Lower lobe of right lung (tissue), 2 donors: Measurements from ENCODE around the gene C2CD4D. TPM values are rescaled to one million over a fixed set of nuclear protein-coding genes. Genes with fewer than 3 reads are reported as not detected.

Experiments used
- ATAC-seq, 2 donors: fragments of 200-7000 bp; cut with Tn5 transposase; one replicate each; pipeline ENCODE4 v1.9.1; 2020 to 2022; ENCODE audit warnings: mild to moderate bottlenecking in 2 of 2, moderate library complexity in 2 of 2
- DNase-seq: peaks from one replicate; pipeline ENCODE4 v3.0.0-alpha.2; 2020
- H3K27ac ChIP-seq: fragments of 200-600 bp; one replicate; pipeline ENCODE4 v1.8.0; 2022
- H3K27me3 ChIP-seq: fragments of 200-600 bp; one replicate; pipeline ENCODE4 v1.8.0; 2022; ENCODE audit warnings: low read depth
- H3K36me3 ChIP-seq: fragments of 200-600 bp; one replicate; pipeline ENCODE4 v1.8.0; 2022; ENCODE audit warnings: mild to moderate bottlenecking
- H3K4me1 ChIP-seq: fragments of 200-600 bp; one replicate; pipeline ENCODE4 v1.8.0; 2022
- H3K4me3 ChIP-seq: fragments of 200-600 bp; one replicate; pipeline ENCODE4 v1.8.0; 2022; ENCODE audit warnings: mild to moderate bottlenecking
- H3K9me3 ChIP-seq: fragments of 200-600 bp; one replicate; pipeline ENCODE4 v1.8.0; 2022
- intact Hi-C: fragments of 100-400 bp; cut with DNase I; formaldehyde crosslinking; loops from one replicate; pipeline ENCODE4 v1.11.0; 2022
- total RNA-seq: library from RNA; stranded (reverse); fragmentation: NEBNext Ultra II Directional; extraction: Animal tissue kit (Norgen Biotek cat#: 25700); gene quantifications from one replicate; pipeline ENCODE4 v1.2.1, GENCODE V29; 2021
- TF ChIP-seq, protein P1 (sequence below): fragments of 200-600 bp; IDR thresholded peaks from one replicate; pipeline ENCODE4 v1.8.0; 2022; ENCODE audit warnings: antibody characterized with exemption, mild to moderate bottlenecking
- donor health status: DM: no; HTN: yes; CAD: no; lungs with severe emphysema.

Gene C2CD4D
- total RNA-seq, 1 donor from 2014 or later = 0.21 TPM

DNA sequence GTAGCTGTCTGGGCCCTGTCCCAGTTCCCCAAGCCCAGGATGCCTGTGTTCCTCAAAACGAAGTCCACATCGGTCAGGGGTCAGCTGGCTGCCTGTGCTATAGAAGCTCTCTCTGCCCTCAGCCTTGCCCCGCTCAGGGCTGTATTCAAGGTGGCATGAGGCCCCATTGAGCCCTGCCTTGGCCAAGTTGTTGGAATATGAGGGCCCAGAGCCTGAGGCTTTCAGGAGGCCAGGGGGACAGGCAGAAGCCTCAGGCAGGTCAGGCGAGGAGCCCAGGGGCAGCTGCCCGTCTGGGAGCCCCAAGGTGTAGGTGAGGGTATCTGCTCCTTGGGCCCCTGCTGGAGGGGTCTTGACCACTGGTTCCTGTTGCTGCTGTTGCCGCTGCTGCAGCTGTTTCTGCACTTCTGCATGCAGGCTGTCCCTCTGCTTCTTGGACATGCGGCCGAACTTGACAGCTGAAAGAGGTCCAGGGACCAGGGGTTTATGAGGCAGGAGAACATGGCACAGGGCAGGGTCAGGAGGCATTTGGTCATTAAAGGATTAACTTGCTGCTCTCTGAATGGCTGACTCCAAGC is 24.6 kb downstream of the C2CD4D start:
- Histone ChIP-seq H3K27me3 (no peaks in the 10 kb centered on the region), H3K27ac (no peak overlapping the region), H3K4me3 (no peak overlapping the region), H3K36me3 (peaks cover 13% of the 10 kb centered on the region), H3K4me1 (no peaks in the 10 kb centered on the region), H3K9me3 (no peaks in the 10 kb centered on the region)
- TF ChIP-seq, protein P1, sequence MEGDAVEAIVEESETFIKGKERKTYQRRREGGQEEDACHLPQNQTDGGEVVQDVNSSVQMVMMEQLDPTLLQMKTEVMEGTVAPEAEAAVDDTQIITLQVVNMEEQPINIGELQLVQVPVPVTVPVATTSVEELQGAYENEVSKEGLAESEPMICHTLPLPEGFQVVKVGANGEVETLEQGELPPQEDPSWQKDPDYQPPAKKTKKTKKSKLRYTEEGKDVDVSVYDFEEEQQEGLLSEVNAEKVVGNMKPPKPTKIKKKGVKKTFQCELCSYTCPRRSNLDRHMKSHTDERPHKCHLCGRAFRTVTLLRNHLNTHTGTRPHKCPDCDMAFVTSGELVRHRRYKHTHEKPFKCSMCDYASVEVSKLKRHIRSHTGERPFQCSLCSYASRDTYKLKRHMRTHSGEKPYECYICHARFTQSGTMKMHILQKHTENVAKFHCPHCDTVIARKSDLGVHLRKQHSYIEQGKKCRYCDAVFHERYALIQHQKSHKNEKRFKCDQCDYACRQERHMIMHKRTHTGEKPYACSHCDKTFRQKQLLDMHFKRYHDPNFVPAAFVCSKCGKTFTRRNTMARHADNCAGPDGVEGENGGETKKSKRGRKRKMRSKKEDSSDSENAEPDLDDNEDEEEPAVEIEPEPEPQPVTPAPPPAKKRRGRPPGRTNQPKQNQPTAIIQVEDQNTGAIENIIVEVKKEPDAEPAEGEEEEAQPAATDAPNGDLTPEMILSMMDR = no peak
- intact Hi-C loops = no loop called here
- DNase-seq (no peak), ATAC-seq (no peak)

DNA sequence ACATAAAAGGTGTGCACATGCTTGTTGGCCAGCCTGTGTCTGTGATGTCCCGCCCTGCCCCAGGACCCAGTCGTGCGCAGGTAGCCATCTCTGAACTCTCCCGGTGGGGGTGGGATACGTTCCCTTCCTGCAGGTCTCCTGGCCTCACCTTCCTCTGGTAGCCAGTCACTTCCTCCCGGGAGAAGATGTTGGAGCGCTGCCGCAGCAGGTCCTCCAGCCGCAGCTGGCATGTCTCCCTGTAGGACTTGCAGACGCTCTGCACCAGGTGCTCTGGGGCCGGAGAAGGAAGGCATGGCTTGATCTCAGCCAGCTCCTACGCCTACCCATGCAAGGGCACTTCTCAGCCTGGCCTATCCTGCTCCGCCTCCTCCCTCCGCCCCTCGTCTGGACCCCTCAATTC is 25.2 kb downstream of the C2CD4D start:
- Histone ChIP-seq H3K9me3 (no peaks in the 10 kb centered on the region), H3K36me3 (peaks cover 13% of the 10 kb centered on the region), H3K4me1 (no peaks in the 10 kb centered on the region), H3K27ac (no peak overlapping the region), H3K27me3 (no peaks in the 10 kb centered on the region), H3K4me3 (no peak overlapping the region)
- intact Hi-C loops = no loop called here
- ATAC-seq (no peak), DNase-seq (no peak)
- TF ChIP-seq, protein P1 = no peak

DNA sequence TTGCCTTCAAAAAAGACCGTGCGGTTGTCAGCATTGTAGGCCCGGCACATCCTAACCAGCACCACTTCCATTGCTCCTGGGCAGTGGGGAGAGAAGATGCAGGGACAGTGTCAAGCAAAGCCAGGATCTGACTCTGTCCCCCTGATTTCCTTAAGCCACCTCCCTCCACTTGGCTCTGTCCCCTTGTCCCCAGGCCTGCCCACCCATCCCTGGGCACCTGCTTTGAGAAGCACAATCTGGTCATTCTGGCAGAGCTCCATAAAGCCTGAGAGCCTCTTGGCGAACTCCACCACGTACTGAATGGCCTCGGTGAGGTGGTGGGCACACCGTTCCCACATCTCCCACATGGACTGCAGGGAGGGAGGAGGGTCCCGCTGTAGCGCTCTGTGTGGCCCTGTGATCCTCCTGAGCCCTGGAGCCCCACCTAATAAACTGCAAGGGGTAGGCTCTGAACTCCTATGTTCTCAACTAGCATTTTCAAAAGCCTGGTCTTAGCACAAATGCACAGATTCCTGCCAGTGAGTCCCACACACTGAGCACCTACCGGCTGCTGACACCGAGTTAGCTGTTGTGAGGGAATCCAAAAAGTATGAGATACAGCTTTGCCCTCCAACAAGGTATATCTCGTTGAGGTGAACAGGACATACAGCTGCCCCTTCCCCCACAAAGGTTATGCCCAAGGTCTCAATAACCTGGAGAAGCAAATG is 26.2 kb downstream of the C2CD4D start:
- Histone ChIP-seq H3K4me3 (no peak overlapping the region), H3K27me3 (no peaks in the 10 kb centered on the region), H3K36me3 (peaks cover 13% of the 10 kb centered on the region), H3K27ac (no peak overlapping the region), H3K9me3 (no peaks in the 10 kb centered on the region), H3K4me1 (no peaks in the 10 kb centered on the region)
- ATAC-seq (no peak), DNase-seq (no peak)
- TF ChIP-seq, protein P1 = no peak
- intact Hi-C loops = no loop called here

DNA sequence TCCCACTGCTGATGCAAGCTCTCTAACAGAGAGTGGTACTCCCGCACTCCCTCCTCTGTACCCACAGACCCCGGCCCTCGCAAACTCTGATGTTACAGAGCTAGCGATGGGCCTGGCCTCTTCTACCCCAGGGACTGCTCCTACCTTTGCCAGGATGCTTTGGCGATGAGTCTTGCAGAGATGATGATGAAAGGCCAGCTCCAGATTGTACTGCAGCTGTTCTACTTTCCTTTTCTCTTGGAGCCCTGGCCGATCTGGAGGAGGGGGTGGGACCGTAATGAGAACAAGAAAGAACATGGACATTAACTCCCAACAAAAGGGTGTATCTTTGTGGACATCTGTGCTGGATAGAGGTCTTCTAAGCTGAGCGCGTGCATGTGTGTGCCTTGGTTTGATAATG is 28.4 kb downstream of the C2CD4D start:
- Histone ChIP-seq H3K4me3 (no peak overlapping the region), H3K9me3 (no peaks in the 10 kb centered on the region), H3K27ac (no peak overlapping the region), H3K27me3 (no peaks in the 10 kb centered on the region), H3K4me1 (no peaks in the 10 kb centered on the region), H3K36me3 (peaks cover 7% of the 10 kb centered on the region)
- intact Hi-C loops = no loop called here
- TF ChIP-seq, protein P1 = no peak
- no peak for ATAC-seq
- DNase-seq = no peak

DNA sequence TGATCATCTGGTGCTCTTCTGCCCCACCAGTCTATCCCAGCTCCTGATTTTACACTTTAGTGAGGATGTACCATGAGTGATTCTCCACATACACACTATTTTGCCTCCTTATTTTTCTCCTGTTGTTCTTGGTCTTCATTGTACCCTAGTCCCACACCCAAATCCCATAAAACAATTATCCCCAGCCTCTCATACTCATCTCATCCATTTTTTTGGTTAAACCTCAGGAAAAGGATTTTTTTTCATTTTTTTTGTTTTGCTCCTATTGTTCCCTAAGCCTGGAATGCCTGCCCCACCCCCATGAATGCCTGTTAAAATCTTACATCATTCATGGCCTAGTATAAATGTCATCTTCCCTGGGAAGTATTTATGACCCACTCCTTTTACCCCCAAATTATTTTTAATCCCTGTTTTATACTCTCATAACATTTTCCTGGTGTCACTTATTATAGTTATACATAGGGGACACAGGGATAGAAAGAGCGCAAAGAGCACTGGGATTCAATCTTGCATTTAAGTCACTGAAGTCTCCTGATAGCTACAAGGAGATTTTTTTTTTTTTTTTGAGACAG is 29.5 kb downstream of the C2CD4D start:
- ATAC-seq = no peak
- Histone ChIP-seq H3K27me3 (no peaks in the 10 kb centered on the region), H3K36me3 (peaks cover 1% of the 10 kb centered on the region), H3K4me1 (no peaks in the 10 kb centered on the region), H3K4me3 (no peak overlapping the region), H3K27ac (no peak overlapping the region), H3K9me3 (no peaks in the 10 kb centered on the region)
- TF ChIP-seq, protein P1 = no peak
- intact Hi-C loops = no loop called here
- DNase-seq = no peak
